DLD1 (cell line): ENCODE measurements around the gene TOR1A.

Source experiments
- in situ Hi-C: cut with HindIII; loops from 2 replicates; pipeline ENCODE4 v1.10.0; 2017; ENCODE audit warnings: low sequenced_read_pairs

The TOR1A gene, protein sequence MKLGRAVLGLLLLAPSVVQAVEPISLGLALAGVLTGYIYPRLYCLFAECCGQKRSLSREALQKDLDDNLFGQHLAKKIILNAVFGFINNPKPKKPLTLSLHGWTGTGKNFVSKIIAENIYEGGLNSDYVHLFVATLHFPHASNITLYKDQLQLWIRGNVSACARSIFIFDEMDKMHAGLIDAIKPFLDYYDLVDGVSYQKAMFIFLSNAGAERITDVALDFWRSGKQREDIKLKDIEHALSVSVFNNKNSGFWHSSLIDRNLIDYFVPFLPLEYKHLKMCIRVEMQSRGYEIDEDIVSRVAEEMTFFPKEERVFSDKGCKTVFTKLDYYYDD

DNA sequence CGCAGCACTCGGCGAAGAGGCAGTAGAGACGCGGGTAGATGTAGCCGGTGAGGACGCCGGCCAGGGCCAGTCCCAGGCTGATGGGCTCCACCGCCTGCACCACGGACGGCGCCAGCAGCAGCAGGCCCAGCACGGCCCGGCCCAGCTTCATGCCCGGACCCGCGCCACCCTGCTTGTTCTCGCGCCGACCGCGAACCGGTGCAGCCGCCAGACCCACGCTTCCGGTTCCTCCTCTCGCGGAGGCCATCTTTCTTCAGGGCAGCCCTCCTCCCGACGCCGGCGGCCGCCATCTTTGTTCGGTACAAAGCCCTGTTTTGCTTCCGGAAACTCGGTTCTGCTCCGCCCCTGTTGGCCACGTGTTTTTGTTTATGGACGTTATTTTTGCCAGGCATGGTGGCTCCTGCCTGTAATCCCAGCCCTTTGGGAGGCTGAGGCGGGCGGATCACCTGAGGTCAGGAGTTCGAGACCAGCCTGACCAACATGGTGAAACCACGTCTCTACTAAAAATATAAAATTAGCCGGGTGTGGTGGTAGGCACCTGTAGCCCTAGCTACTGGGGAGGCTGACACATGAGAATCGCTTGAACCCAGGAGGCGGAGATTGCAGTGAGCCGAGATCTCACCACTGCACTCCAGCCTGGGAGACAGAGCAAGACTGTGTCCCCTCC is at the start of gene TOR1A:
TSS of gene TOR1A (minus strand) at position 202 of the 667 bp plus-strand sequence. CDS start at position 151, 51 bp downstream.
- in situ Hi-C loops = no loop called here

- in situ Hi-C loops = no loop called here
Observed at GRCh38 chr9:129871046-129871445, 47.1 kb upstream of the TOR1A start.

DNA sequence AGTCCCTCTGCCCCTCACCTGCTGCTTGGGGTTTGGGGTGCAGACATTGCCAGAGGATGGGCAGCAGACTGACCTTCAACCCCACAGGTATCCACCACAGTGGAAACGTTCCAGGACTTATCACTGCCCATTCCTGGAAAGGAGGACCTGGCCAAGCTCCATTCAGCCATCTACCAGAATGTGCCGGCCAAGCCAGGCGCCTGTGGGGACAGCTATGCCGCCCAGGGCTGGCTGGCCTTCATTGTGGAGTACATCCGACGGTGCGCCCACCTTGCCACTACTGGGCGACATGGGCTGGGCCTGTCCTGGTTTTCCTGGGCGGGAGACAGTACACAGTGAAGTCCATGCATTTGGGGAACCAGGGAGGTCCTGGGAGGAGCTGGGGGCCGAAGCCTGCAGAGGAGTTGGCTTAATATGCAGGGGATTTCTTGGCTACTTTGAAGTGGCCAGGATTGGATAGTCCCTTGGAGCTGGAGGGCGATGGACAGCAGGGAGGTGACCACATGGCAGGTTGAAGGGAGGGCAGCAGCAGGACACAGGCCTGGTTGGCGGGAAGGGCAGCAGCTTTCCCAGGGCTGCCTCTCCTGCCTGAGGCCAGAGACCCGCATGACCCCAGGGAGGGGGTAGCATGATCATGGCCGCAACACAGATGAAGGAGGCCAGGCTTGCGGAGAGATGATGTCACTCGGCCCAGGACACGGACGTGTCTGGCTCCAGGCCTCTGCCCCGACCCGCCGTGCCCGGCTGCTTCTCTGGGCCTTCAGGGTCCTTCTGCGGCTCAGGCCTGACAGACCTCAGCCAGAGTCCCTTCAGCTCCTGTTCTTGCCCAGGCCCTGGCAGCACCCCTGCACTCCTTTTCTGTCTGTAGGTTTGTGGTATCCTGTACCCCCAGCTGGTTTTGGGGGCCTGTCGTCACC is 45.9 kb upstream of the TOR1A start:
- in situ Hi-C loops = no loop called here

DNA sequence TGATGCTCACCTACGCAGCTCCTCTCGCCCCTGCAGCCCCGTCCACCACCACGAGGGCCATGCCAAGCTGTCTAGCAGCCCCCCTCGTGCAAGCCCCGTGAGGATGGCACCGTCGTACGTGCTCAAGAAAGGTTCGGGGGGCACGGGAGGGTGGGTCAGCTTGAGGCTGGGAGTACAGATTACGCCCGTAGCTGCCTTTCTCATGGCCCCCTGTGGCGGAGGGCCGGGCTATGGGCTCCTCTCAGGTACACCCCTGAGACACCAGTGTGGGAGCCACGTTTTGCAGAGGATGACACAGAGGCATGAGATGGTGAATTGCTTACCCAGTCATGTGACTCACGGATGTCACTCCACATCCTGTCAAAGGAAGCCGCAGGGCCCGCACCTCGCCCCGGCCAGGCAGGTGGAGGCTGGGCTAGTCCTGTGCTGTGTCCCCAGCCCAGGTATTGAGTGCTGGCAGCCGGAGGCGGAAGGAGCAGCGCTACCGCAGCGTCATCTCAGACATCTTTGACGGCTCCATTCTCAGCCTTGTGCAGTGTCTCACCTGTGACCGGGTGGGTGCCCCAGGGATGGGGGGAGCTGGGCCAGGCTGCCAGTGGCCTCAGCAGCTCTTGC is 45.0 kb upstream of the TOR1A start:
- in situ Hi-C loops = no loop called here

DNA sequence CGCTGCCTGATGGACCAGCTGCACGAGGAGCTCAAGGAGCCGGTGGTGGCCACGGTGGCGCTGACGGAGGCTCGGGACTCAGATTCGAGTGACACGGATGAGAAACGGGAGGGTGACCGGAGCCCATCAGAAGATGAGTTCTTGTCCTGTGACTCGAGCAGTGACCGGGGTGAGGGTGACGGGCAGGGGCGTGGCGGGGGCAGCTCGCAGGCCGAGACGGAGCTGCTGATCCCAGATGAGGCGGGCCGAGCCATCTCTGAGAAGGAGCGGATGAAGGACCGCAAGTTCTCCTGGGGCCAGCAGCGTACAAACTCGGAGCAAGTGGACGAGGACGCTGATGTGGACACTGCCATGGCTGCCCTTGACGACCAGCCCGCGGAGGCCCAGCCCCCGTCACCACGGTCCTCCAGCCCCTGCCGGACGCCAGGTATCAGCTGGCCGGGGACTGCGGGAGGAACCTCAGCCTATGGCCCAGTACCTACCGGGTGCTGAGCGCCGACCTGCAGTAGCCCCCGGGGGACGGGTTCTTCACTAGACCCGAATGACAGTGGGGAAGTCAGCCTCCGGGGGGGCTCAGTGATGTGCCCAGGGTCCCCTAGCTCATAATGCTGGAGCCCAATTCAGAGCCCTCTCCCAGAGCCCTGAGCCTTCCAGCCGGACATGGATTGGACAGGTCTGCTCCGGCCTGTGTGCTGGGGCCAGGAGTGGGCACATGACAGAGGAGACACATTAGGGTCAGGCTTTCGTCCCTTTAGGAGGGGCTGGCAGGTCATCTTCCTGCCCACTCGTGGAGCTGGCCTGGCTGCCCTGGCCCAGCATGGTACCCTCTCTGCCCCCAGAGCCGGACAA is 44.3 kb upstream of the TOR1A start:
- in situ Hi-C loops = no loop called here

DNA sequence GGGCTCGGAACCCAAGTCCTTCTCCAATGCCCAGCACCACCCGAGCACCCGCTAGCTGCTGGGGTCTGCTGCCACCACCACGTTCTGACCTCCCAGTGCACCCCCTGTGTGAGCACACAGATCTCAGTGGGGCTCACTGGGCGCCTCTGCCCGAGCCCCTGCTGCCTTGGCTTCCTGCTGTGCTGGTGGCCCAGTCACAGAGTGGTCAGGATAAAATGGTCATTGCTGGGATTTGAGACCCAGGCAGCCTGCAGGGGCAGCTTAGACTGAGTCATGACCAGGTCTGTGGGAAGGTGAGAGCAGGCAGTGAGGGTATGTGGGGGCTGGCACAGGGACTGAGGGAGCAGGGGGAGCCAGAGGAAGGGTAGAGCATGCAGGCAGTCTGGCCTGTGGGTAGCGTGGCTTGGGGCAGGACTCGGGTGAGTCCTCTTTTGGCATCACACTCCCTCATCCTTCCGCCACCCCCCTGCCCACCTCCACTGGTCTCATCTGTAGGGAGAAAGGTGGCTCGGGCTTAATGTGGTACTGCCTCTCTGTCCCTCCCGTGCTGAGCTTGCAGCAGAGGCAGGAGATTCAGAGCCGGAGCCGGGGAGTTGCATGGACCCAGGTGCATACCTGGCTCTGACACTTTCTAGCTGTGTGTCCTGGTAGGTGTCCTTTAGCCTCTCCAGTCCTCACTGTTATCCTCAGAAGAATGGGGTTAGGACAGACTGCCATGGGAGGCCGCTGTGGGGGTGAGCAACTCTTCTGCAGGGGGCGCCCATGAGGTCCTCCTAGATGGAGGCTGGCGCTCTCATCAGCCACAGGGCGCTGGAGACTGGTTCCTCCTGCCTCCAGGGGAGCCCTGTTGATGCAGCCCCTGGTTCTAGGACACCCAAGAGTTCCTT is 43.4 kb upstream of the TOR1A start:
- in situ Hi-C loops = no loop called here

- in situ Hi-C loops = no loop called here
Observed at GRCh38 chr9:129866394-129867135, 42.6 kb upstream of the TOR1A start.

- in situ Hi-C loops = no loop called here
Observed at GRCh38 chr9:129865668-129866320, 41.9 kb upstream of the TOR1A start.

DNA sequence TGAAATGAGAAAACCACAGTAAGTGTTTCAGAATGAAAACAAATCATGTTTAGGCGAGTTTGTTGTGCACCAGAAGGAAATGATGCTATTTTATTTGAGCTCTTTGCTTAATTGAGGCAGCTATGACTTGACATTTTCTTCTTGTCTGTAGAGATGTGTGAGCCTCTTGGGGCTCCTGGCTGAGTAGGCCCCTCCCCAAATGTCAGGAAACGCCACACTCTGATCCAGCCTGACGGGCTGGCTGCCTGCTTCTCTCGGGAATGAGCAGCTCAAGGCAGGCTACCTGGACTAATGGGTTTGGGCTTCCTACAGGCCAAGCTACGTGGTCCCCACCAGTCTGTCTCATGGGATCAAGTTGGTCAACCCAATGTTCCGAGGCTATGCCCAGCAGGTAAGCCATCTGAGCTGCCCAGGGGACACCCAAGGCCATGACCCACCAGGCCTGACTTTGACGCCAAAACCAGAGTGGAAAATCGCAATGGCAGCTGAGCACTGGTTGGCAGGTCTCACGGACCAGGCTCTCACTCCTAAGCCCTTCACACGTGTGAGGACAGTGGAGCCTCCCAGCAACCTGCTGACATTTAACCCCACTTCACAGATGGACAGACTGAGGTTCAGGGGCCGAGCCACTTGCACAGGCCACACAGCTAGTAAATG is 41.2 kb upstream of the TOR1A start:
- in situ Hi-C loops = no loop called here

- in situ Hi-C loops = no loop called here
Observed at GRCh38 chr9:129863059-129863690, 39.2 kb upstream of the TOR1A start.

GRCh38 chr9:129861447-129861827 is 37.5 kb upstream of the TOR1A start:
- in situ Hi-C loops = no loop called here

- in situ Hi-C loops = no loop called here
Observed at GRCh38 chr9:129860653-129861446, 36.9 kb upstream of the TOR1A start.

GRCh38 chr9:129858167-129858962 is 34.4 kb upstream of the TOR1A start:
- in situ Hi-C loops = no loop called here

DNA sequence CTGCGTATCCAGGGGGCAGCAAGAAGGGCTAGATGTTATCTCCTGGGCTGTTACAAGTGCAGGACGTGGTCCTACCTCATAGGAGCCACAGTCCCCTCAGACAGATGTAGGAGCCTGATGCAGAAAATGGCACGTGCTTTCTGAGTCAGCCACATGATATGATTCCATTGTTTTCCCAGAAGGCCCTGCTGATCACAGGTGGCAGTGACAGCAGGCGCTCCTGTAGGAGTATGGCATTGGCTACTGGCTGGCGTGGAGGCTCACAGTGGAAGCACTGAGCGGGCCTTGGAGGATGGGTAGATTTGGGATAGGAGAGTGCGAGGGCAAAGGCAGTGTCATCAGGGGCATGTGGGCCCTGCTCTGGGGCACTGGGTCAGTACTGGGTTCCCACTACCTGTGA is 33.3 kb upstream of the TOR1A start:
- in situ Hi-C loops = no loop called here

DNA sequence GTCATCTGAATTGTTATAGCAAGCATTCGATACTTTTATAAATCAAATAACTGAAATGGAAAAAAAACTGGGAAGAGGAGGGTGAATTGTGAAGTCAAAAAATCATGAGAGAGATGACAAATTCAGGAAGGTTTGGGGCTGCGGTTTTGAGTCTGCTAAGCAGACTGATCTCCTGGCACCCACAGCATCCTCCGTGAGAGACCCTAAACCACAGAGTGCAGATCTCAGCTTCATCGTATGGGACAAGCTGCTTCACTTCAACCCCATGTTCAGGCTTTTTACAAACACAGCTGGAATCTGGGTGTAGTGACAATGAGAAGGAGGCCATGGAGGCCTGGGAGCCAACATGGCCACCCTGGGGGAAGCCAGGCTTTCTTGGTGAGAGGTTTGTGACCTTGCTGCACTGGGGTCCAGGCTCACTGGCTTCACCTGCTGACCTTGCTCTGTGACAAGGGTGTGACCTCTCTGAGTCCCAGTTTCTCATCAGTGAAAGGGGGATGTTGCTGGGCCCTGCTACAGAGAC is 30.7 kb upstream of the TOR1A start:
- in situ Hi-C loops = no loop called here
